Mesendoderm (in vitro differentiated cells): ENCODE measurements around the gene MIB2.

Experiments
- DNase-seq: peaks from one replicate; pipeline ENCODE4 v3.0.0; 2013
- H2AK5ac ChIP-seq: 2 replicates; pipeline ENCODE4 v1.6.1; 2013; ENCODE audit warnings: low read length, inconsistent platforms
- H2BK120ac ChIP-seq: 2 replicates; pipeline ENCODE4 v1.6.1; 2013; ENCODE audit warnings: low read depth, mild to moderate bottlenecking, low read length, moderate library complexity, mixed read lengths
- H2BK15ac ChIP-seq: replicated peaks from 2 replicates; pipeline ENCODE4 v1.6.1; 2013; ENCODE audit warnings: low read depth, mild to moderate bottlenecking, moderate library complexity
- H2BK5ac ChIP-seq: 2 replicates; pipeline ENCODE4 v1.6.1; 2013; ENCODE audit warnings: low read length, inconsistent platforms
- H3K18ac ChIP-seq: 2 replicates; pipeline ENCODE4 v1.6.1; 2013; ENCODE audit warnings: mild to moderate bottlenecking, low read length, mixed read lengths
- H3K23ac ChIP-seq: one replicate; pipeline ENCODE4 v1.6.1; 2013; ENCODE audit warnings: low read length
- H3K27ac ChIP-seq: 2 replicates; pipeline ENCODE4 v1.5.1; 2013; ENCODE audit warnings: low read depth, mild to moderate bottlenecking, inconsistent platforms, low read length, moderate library complexity
- H3K27me3 ChIP-seq: 2 replicates; pipeline ENCODE4 v1.6.1; 2013; ENCODE audit warnings: low read length, control low read depth, mild to moderate bottlenecking, inconsistent platforms; ENCODE audit not compliant: insufficient read depth, poor library complexity
- H3K36me3 ChIP-seq: 2 replicates; pipeline ENCODE4 v1.6.1; 2013; ENCODE audit warnings: low read length, inconsistent platforms; ENCODE audit not compliant: control insufficient read depth, insufficient read depth
- H3K4ac ChIP-seq: one replicate; pipeline ENCODE4 v1.6.1; 2013; ENCODE audit warnings: low read depth, mild to moderate bottlenecking, low read length, moderate library complexity
- H3K4me1 ChIP-seq: 2 replicates; pipeline ENCODE4 v1.6.1; 2013; ENCODE audit warnings: low read depth, low read length, inconsistent platforms; ENCODE audit not compliant: control insufficient read depth
- H3K4me2 ChIP-seq: 2 replicates; pipeline ENCODE4 v1.6.1; 2013; ENCODE audit warnings: low read length
- H3K4me3 ChIP-seq: 2 replicates; pipeline ENCODE4 v1.5.1; 2013; ENCODE audit warnings: mild to moderate bottlenecking, low read length
- H3K56ac ChIP-seq: one replicate; pipeline ENCODE4 v1.6.1; 2013; ENCODE audit warnings: low read length
- H3K79me1 ChIP-seq: 2 replicates; pipeline ENCODE4 v1.6.1; 2013; ENCODE audit warnings: low read length, inconsistent platforms
- H3K79me2 ChIP-seq: 2 replicates; pipeline ENCODE4 v1.6.1; 2013; ENCODE audit warnings: mild to moderate bottlenecking, low read length; ENCODE audit not compliant: control insufficient read depth, insufficient read depth
- H3K9ac ChIP-seq: 2 replicates; pipeline ENCODE4 v1.6.1; 2013; ENCODE audit warnings: low read length, inconsistent platforms
- H4K5ac ChIP-seq: one replicate; pipeline ENCODE4 v1.6.1; 2013; ENCODE audit warnings: low read length
- H4K8ac ChIP-seq: one replicate; pipeline ENCODE4 v1.6.1; 2013; ENCODE audit warnings: low read depth, mild to moderate bottlenecking, control low read depth, low read length, moderate library complexity
- WGBS: extraction: QIAGEN DNeasy Blood & Tissue Kit; methylation state at CpG from one replicate; pipeline ENCODE4 v1.1.7; 2013; ENCODE audit warnings: low lambda C conversion rate, missing lambda C conversion rate; ENCODE audit not compliant: insufficient coverage; ENCODE audit errors: extremely low coverage; 5-methylcytosine and 5-hydroxymethylcytosine counted together

Gene MIB2

GRCh38 chr1:1623181-1623630, 7.9 kb downstream of the MIB2 start:
- no peak overlapping the region for H2BK120ac ChIP-seq

GRCh38 chr1:1623631-1624442, 8.5 kb downstream of the MIB2 start:
- Histone ChIP-seq H3K23ac (no peak overlapping the region), H3K36me3 (no peaks in the 10 kb centered on the region), H4K8ac (no peak overlapping the region), H3K79me1 (no peaks in the 10 kb centered on the region), H3K79me2 (no peaks in the 10 kb centered on the region), H3K4me1 (no peaks in the 10 kb centered on the region), H3K4me3 (no peak overlapping the region), H2BK120ac (no peak overlapping the region), H4K5ac (no peak overlapping the region), H2BK15ac (no peak overlapping the region), H3K9ac (no peak overlapping the region), H3K56ac (no peak overlapping the region), H3K27me3 (no peaks in the 10 kb centered on the region), H2BK5ac (no peak overlapping the region), H2AK5ac (no peak overlapping the region), H3K4me2 (no peak overlapping the region), H3K4ac (no peak overlapping the region), H3K18ac (no peak overlapping the region), H3K27ac (no peak overlapping the region)
- WGBS, result no CpG with 5 or more reads among the region's 51 CpGs
- no peak for DNase-seq

More at GRCh38 chr1:1623181-1623630, 7.9 kb downstream of the MIB2 start:
- H3K36me3 ChIP-seq, result no peaks in the 10 kb centered on the region
- H3K27ac ChIP-seq, result no peak overlapping the region
- H3K79me1 ChIP-seq, result no peaks in the 10 kb centered on the region
- H3K27me3 ChIP-seq, result no peaks in the 10 kb centered on the region
- H3K4me3 ChIP-seq, result no peak overlapping the region
- H3K4ac ChIP-seq, result no peak overlapping the region
- H2BK5ac ChIP-seq, result no peak overlapping the region
- no peak overlapping the region for H4K5ac ChIP-seq
- H2BK15ac ChIP-seq, result no peak overlapping the region
- H3K79me2 ChIP-seq, result no peaks in the 10 kb centered on the region
- no peak overlapping the region for H2AK5ac ChIP-seq
- no CpG with 5 or more reads among the region's 33 CpGs for WGBS
- no peak overlapping the region for H4K8ac ChIP-seq
- no peak overlapping the region for H3K18ac ChIP-seq
- no peak overlapping the region for H3K56ac ChIP-seq
- DNase-seq, result no peak
- no peaks in the 10 kb centered on the region for H3K4me1 ChIP-seq
- no peak overlapping the region for H3K9ac ChIP-seq
- no peak overlapping the region for H3K4me2 ChIP-seq
- H3K23ac ChIP-seq, result no peak overlapping the region

- peak; percentile 38 for DNase-seq
- H4K8ac ChIP-seq, result no peak overlapping the region
- H3K4me2 ChIP-seq, result no peak overlapping the region
Measured at GRCh38 chr1:1624443-1625403, 9.4 kb downstream of the MIB2 start.

GRCh38 chr1:1625404-1625775, 10.1 kb downstream of the MIB2 start:
- no CpG with 5 or more reads among the region's 28 CpGs for WGBS

More at GRCh38 chr1:1624443-1625403, 9.4 kb downstream of the MIB2 start:
- no peak overlapping the region for H4K5ac ChIP-seq
- H3K23ac ChIP-seq, result no peak overlapping the region
- no peak overlapping the region for H2BK5ac ChIP-seq
- no peak overlapping the region for H2BK120ac ChIP-seq
- no peak overlapping the region for H3K4me3 ChIP-seq
- WGBS, result no CpG with 5 or more reads among the region's 38 CpGs
- no peak overlapping the region for H2BK15ac ChIP-seq
- no peak overlapping the region for H3K4ac ChIP-seq
- no peak overlapping the region for H3K9ac ChIP-seq
- no peak overlapping the region for H3K27ac ChIP-seq
- no peak overlapping the region for H3K18ac ChIP-seq
- H3K56ac ChIP-seq, result no peak overlapping the region
- H3K4me1 ChIP-seq, result no peaks in the 10 kb centered on the region
- no peaks in the 10 kb centered on the region for H3K79me1 ChIP-seq
- no peak overlapping the region for H2AK5ac ChIP-seq
- H3K79me2 ChIP-seq, result no peaks in the 10 kb centered on the region
- H3K27me3 ChIP-seq, result no peaks in the 10 kb centered on the region
- no peaks in the 10 kb centered on the region for H3K36me3 ChIP-seq

GRCh38 chr1:1625824-1626206, 10.5 kb downstream of the MIB2 start:
- no peak overlapping the region for H3K23ac ChIP-seq
- H3K18ac ChIP-seq, result no peak overlapping the region
- no peak overlapping the region for H3K4me2 ChIP-seq
- H3K4me3 ChIP-seq, result no peak overlapping the region
- H3K27me3 ChIP-seq, result no peaks in the 10 kb centered on the region
- H3K79me1 ChIP-seq, result no peaks in the 10 kb centered on the region
- H3K27ac ChIP-seq, result no peak overlapping the region
- no peaks in the 10 kb centered on the region for H3K36me3 ChIP-seq
- H4K5ac ChIP-seq, result no peak overlapping the region
- H3K4ac ChIP-seq, result no peak overlapping the region
- H4K8ac ChIP-seq, result no peak overlapping the region
- H3K79me2 ChIP-seq, result no peaks in the 10 kb centered on the region
- peak overlapping the region; percentile 42 for H3K56ac ChIP-seq
- no peak overlapping the region for H2BK15ac ChIP-seq
- H2BK5ac ChIP-seq, result no peak overlapping the region
- no peak overlapping the region for H2AK5ac ChIP-seq
- no CpG with 5 or more reads among the region's 8 CpGs for WGBS
- no peak overlapping the region for H2BK120ac ChIP-seq
- no peak for DNase-seq
- no peaks in the 10 kb centered on the region for H3K4me1 ChIP-seq
- H3K9ac ChIP-seq, result no peak overlapping the region

More at GRCh38 chr1:1625404-1625775, 10.1 kb downstream of the MIB2 start:
- no peak overlapping the region for H3K4me2 ChIP-seq
- H3K9ac ChIP-seq, result no peak overlapping the region
- no peak for DNase-seq
- H3K36me3 ChIP-seq, result no peaks in the 10 kb centered on the region
- H2BK15ac ChIP-seq, result no peak overlapping the region
- H3K79me1 ChIP-seq, result no peaks in the 10 kb centered on the region
- H2BK120ac ChIP-seq, result no peak overlapping the region
- no peak overlapping the region for H4K8ac ChIP-seq
- no peak overlapping the region for H2AK5ac ChIP-seq
- no peaks in the 10 kb centered on the region for H3K4me1 ChIP-seq
- no peak overlapping the region for H3K18ac ChIP-seq
- H3K79me2 ChIP-seq, result no peaks in the 10 kb centered on the region
- H3K27me3 ChIP-seq, result no peaks in the 10 kb centered on the region
- H3K27ac ChIP-seq, result no peak overlapping the region
- no peak overlapping the region for H3K4me3 ChIP-seq
- H3K56ac ChIP-seq, result no peak overlapping the region
- H4K5ac ChIP-seq, result no peak overlapping the region
- no peak overlapping the region for H3K4ac ChIP-seq
- no peak overlapping the region for H2BK5ac ChIP-seq
- no peak overlapping the region for H3K23ac ChIP-seq
